Brain microvascular endothelial cell (primary cell): ENCODE measurements around the gene SPATS2L.
A peak's percentile ranks its signal among the peaks of the same experiment; 100 is the strongest.

ENCODE experiments used
- DNase-seq: peaks from one replicate; pipeline ENCODE4 v3.0.0-alpha.2; 2020
- H3K27ac ChIP-seq: fragments of 250-450 bp; sonication (Bioruptor Pico); 2 replicates; pipeline ENCODE4 v1.5.1; 2020; ENCODE audit warnings: mild to moderate bottlenecking, moderate library complexity
- H3K27me3 ChIP-seq: fragments of 250-450 bp; sonication (Bioruptor Pico); replicated peaks from 2 replicates; pipeline ENCODE4 v1.5.1; 2020; ENCODE audit warnings: mild to moderate bottlenecking
- H3K36me3 ChIP-seq: fragments of 250-450 bp; sonication (Bioruptor Pico); replicated peaks from 2 replicates; pipeline ENCODE4 v1.5.1; 2020; ENCODE audit warnings: mild to moderate bottlenecking
- H3K4me3 ChIP-seq: 2 replicates; pipeline ENCODE4 v1.5.1; 2011; ENCODE audit warnings: low read depth, mild to moderate bottlenecking, control low read depth, low read length, moderate library complexity
- in situ Hi-C: cut with HindIII; loops from 2 replicates; pipeline ENCODE4 v1.10.0; 2017; ENCODE audit warnings: low sequenced_read_pairs, low pct_ligation_motif_present
- TF ChIP-seq, protein P1 (sequence below): IDR thresholded peaks from 2 replicates; pipeline ENCODE4 v1.5.1; 2011; ENCODE audit warnings: low read depth, mild to moderate bottlenecking, moderate library complexity, low read length, control low read depth, inconsistent platforms; ENCODE audit errors: missing control alignments

Gene SPATS2L

DNA sequence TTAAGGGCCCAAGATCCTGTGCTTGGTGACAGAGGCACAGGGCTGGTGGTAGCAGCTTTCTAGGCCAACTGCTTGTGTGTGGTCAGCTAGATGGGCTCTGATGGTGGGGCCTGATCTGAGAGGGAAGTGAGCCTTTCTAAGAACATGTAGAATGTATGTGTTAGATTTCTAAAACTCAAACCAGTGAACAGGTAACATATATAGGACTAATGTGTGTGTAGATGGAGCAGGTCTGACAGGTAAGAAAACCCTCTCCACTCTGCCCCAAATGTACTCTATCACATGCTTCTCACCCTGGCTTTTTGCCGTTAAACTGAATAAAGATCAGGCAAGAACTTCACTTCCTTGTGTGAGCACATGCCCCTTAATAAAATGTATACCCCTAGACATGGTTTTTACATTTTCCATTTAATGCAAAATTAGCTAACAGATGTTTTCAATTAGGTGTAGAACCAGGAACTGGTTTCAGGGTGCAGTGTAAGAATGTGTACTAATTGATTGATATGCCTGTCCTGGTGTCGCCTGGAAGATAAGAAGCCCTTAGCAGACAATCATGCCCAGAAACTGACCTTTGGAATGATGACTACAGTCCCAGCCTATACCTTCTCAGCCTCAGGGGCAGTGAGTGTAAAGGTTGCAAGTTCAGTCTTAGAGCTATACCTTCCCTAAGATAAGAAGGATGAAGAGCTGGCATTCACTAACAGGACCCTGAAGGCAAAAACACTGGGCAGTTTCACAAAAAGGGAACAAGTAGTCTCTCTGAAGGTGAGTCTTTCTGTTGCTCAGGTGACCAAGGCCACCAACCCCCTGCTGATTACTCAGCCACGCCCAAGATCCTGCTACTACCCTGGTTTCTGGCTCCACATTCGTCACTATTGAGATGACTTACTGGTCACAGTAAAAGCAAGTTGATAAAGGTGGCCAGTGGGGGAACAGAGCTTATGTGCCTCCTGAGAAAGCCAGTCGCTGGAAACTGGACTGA lies 71.2 kb downstream of the SPATS2L start:
- in situ Hi-C loops = no loop called here
- H3K27me3 ChIP-seq = no peaks in the 10 kb centered on the region
- no peak overlapping the region for H3K4me3 ChIP-seq
- H3K36me3 ChIP-seq = no peaks in the 10 kb centered on the region
- TF ChIP-seq, protein P1, sequence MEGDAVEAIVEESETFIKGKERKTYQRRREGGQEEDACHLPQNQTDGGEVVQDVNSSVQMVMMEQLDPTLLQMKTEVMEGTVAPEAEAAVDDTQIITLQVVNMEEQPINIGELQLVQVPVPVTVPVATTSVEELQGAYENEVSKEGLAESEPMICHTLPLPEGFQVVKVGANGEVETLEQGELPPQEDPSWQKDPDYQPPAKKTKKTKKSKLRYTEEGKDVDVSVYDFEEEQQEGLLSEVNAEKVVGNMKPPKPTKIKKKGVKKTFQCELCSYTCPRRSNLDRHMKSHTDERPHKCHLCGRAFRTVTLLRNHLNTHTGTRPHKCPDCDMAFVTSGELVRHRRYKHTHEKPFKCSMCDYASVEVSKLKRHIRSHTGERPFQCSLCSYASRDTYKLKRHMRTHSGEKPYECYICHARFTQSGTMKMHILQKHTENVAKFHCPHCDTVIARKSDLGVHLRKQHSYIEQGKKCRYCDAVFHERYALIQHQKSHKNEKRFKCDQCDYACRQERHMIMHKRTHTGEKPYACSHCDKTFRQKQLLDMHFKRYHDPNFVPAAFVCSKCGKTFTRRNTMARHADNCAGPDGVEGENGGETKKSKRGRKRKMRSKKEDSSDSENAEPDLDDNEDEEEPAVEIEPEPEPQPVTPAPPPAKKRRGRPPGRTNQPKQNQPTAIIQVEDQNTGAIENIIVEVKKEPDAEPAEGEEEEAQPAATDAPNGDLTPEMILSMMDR = no peak
- DNase-seq = no peak
- H3K27ac ChIP-seq = peak overlapping the region; percentile 20

DNA sequence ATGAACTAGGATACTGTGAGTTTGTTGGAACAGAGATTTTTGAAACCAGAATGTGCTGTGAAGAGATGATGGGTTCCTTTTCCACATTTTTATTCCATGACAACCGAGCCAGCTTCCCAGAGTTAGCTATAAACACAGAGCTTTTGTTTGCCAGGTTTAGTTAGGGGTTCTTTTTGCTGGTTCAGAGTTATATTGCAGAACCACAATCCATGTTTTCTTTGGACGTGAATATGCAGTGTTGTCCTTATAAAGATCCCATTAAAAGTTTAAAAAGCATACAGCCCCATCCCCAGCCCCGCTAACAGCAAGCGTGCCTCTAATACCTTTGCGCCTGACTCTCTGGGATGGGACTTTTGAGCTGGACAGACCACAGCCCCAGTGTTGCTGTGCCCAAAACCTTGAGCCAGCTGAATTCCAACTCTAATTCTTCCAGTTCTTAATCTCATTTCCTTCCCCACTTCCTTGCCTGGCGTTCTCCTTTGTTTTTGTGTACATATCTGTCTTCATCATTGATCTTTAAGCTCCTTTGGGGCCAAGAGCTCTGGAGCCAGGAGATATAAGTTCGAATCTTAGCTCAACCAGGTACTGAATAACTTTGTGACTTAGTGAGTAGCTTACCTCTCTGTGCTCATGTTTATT lies 72.3 kb downstream of the SPATS2L start:
- peak overlapping the region; percentile 20 for H3K27ac ChIP-seq
- in situ Hi-C loops = no loop called here
- no peak for DNase-seq
- no peaks in the 10 kb centered on the region for H3K27me3 ChIP-seq
- TF ChIP-seq, protein P1 = no peak
- no peaks in the 10 kb centered on the region for H3K36me3 ChIP-seq
- no peak overlapping the region for H3K4me3 ChIP-seq

DNA sequence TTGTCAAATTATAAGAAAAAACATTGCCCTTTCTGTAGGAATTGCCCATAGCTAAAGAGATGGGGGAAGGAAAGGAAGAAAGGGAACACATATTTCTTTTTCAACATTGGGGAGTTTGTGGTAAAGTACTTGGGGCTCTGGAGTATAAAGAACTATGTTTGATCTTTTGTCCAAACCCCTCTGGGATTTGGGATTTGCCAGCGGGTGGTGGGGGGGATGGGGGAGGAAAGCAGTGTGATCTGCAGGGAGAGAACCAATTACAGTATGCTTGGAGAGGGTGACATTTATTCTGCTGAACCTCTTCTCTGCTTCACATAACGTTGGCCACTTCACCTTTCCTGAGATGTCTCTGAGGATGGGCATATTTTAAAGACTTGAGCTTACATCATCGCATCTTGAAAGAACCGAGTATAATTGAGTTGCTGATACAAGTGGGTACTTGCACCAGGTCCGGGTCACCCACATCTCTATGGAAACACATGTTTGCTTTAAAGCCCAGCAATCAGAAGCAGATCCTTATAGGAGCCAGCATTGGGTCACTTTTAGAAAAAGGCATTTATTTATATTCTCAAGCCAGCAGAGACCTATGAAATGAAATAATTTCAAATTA lies 73.1 kb downstream of the SPATS2L start:
- no peak for DNase-seq
- peak overlapping the region; percentile 54 for H3K27ac ChIP-seq
- in situ Hi-C loops = no loop called here
- no peak overlapping the region for H3K4me3 ChIP-seq
- TF ChIP-seq, protein P1 = no peak
- no peaks in the 10 kb centered on the region for H3K27me3 ChIP-seq
- no peaks in the 10 kb centered on the region for H3K36me3 ChIP-seq

DNA sequence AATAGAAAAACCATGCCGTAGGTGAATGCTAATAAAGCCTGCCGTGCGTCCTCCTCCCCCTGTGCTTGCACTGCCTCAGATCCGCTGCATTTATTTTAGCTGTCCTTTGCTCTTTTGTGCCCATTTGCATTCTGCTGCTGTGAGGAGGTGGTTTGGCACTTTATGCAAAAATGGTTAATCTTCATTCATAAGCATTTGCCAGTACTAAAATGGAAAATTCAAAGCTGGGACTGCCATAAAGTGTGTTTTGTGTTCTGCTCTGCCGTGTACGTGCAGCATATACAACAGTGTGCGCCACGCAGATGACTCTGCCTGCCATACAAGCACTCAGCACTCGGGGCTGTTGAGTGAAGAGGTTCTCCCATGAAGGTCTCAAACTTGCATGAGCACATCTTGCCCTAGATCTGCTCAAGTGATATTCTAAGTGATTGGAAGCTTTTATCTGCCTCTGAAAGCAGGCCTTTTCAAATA lies 73.6 kb downstream of the SPATS2L start:
- TF ChIP-seq, protein P1 = no peak
- Histone ChIP-seq H3K4me3 (no peak overlapping the region), H3K27ac (peak overlapping the region; percentile 54), H3K27me3 (no peaks in the 10 kb centered on the region), H3K36me3 (no peaks in the 10 kb centered on the region)
- in situ Hi-C loops = no loop called here
- DNase-seq = no peak

DNA sequence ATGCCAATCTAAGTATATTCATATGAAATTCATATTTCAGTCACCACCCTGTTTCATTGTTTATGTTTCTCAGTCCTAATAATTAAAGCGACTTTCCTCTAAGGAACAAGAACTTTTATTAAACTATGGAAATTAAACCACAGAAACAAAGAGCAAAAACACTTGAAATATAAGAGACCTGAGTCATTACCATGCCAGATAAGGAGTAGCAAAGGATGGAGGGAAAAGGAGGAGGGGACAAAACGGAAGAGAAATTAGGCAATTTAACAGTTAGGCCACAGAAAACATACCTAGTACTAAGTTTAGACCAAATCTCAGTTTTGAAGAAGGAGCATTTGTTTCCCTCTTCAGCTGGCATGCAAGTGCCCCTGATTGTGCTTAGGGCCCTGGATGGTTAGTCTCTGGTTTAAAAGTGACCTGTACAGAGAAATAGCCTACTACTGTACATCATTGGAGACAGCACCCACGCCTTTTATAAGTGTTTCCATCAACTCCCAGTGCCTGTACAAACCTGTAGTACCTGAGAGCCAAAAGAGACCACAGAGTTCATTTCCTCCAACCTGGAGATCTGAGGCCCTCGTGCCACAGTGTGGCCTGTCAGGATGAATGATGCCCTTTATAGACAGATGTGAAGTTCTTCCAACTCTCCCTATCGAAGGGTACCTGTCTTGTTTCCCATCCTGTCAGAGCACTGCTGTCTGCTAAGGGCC lies 74.5 kb downstream of the SPATS2L start:
- peak; percentile 59 for DNase-seq
- no peak overlapping the region for H3K4me3 ChIP-seq
- TF ChIP-seq, protein P1 = no peak

More for the DNA sequence above, 74.5 kb downstream of the SPATS2L start:
- in situ Hi-C loops = no loop called here
- no peaks in the 10 kb centered on the region for H3K27me3 ChIP-seq
- H3K27ac ChIP-seq = peak overlapping the region; percentile 54
- H3K36me3 ChIP-seq = no peaks in the 10 kb centered on the region
